AG10803 (cell line): ENCODE data around the gene HSDL1.

Experiments used
- DNase-seq: peaks from one replicate; pipeline ENCODE4 v3.0.0; 2010; ENCODE audit warnings: low read depth
- H3K4me3 ChIP-seq: 2 replicates; pipeline ENCODE4 v1.5.1; 2011; ENCODE audit warnings: mild to moderate bottlenecking, low read length, control low read depth
- CTCF ChIP-seq: conservative IDR thresholded peaks from 2 replicates; pipeline ENCODE4 v1.5.1; 2011; ENCODE audit warnings: mild to moderate bottlenecking, low read length, control low read depth, inconsistent platforms

HSDL1 gene

GRCh38 chr16:84150926-84151325 is 5.9 kb upstream of the HSDL1 start:
- TF ChIP-seq CTCF, result no peak

GRCh38 chr16:84144209-84144858 is 643 bp downstream of the HSDL1 start:
- peak overlapping the region; percentile 75 for H3K4me3 ChIP-seq
- TF ChIP-seq CTCF, result no peak
- no peak for DNase-seq

More at GRCh38 chr16:84150926-84151325, 5.9 kb upstream of the HSDL1 start:
- DNase-seq, result no peak
- no peak overlapping the region for H3K4me3 ChIP-seq

GRCh38 chr16:84143784-84144199 is 1.2 kb downstream of the HSDL1 start:
- peak overlapping the region; percentile 75 for H3K4me3 ChIP-seq
- DNase-seq, result no peak
- no peak for TF ChIP-seq CTCF

- DNase-seq, result no peak
- no peak for TF ChIP-seq CTCF
- H3K4me3 ChIP-seq, result no peak overlapping the region; the same call in 1 of the 2 replicates
These were observed 1.9 kb downstream of the HSDL1 start for GRCh38 chr16:84143081-84143480.

GRCh38 chr16:84141143-84141670 is 3.8 kb downstream of the HSDL1 start:
- TF ChIP-seq CTCF, result no peak
- H3K4me3 ChIP-seq, result no peak overlapping the region
- DNase-seq, result no peak

DNA sequence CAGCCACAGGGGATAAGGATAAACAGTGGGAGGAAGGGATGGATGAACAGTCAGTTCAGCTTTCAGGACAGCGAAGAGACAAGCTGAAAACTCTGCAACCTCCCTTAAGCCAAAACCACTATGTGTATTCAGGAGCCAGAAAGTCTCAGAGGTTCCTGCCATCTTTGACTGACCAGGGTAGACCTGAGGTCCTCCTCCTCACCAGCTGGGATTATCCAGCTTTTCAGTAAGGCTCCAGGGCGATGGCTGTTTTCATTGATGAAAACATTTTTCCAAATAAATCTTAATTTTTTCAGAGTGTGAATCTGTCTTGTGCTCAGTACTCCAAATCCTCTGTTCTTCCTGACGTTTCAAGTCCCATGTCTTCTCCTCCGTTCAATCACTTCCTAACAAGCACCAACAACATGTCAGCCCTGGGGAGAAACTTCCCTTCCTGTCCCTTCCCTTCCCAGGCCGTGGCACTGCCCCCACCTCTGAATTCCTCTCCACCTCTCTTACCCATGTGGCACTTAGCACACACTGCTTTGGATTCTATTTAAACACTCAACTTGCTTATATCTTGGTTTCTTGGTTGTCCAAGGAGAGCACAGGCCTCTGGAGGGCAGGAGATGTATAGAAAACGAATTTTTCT is 5.2 kb downstream of the HSDL1 start:
- no peak for TF ChIP-seq CTCF
- H3K4me3 ChIP-seq, result no peak overlapping the region
- DNase-seq, result no peak
